Measurements from ENCODE around the gene TAF3.

The TAF3 gene

DNA sequence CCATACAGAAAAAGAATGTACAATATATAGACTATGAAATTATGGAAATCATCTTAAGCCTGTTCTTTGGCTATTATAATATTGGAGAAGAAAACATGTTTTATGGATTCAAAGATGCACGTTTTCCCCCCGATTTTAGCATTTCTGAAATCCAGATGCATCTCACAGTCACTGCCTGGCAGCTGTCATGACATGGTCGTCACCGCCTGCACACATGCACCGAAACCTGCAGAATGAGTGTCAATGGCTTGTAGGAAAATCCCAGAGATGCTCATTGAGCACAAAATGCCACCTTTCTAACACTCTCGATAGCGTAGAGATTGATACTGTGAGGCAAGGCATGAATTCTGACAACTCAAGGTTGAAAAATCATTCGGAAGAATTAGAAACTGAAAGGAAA lies 115.5 kb downstream of the TAF3 start:
- no peak for DNase-seq (ENCODE audit: low read depth)

DNA sequence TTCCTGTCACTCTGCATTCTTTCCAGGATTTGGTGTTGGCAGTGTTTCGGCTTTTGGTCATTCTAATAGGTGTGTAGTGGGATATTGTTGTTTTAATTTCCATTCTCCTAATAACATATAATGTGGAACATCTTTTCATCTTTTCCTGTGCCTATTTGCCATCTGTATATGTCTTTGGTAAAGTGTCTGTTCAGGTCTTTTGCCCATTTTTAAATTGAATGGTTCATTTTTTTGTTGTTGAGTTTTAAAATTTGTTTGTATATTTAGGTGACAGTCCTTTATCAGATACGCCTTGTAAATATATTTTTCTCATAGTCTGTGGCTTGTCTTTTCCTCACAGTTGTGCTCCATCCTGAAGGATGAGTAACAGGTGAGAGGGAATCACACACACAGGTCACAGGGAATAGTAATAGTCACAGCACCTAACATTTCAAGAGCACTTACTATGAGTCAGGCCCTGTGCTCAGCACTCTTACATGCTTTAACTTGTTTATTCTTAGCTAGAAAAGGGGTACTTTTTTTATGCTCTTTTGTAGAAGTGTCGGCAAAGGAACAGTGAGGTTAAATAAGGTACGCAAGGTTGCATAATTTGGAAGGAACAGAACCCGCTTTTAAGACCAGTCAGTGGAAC lies 119.1 kb downstream of the TAF3 start:
- DNase-seq (ENCODE audit: low read depth): no peak

DNA sequence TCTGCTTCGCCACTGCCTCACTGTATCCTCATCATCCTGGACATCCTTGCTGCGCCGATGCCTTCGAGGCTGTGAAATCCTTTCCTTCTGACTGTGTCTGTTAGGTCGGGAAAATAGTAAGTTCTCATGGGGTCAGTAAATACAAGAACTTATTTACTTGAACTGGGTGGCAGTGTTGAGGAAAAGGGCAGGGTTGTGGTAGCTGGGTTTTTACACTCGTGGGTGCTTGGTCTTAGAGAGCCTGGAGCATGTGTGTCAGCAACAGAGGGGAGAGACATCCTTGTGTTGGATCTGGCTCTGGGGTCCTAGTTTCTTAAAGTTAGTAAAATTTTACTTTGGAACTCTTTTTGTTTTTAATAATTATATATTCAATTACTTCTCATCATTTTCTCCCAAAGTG lies 123.3 kb downstream of the TAF3 start:
- DNase-seq (ENCODE audit: low read depth): no peak

DNA sequence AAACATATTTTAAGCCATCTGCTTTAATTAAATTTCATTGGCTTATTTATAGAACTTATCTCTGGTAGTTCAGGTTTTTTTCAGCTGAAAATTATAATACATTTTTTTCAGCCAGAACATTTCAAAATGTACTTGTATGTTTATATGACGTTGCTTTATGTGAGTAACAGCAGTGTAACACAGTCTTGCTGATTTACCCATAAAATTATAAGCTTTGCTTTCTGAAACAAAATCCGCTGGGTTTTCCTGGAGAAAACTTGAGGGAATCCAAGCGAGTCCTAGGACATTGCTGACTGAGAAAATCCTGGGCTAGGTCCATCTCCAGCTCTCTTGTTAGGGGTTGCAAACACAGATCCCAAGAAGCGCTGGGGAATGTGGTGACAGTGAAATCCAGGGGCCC lies 124.0 kb downstream of the TAF3 start:
- no peak for DNase-seq (ENCODE audit: low read depth)

DNA sequence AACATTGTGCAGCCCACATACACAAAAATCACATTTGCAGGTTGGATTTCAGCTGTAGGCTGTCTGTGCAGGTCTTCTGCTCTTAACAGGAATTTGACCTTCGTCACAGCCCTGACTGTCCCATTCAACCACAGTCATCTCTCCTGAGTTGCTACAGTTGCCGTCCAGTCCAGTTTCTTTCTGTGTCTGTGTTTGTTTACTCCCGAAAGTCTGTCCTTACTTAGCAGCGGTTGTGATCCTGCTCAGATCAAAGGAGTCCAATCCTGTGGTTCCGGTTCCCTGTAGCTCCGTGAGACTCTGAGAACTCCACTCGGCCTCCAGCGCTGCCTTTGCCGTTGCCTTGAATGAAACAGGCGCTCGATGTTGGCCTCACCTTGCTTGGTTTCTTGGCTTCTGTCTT lies 124.6 kb downstream of the TAF3 start:
- no peak for DNase-seq (ENCODE audit: low read depth)

DNA sequence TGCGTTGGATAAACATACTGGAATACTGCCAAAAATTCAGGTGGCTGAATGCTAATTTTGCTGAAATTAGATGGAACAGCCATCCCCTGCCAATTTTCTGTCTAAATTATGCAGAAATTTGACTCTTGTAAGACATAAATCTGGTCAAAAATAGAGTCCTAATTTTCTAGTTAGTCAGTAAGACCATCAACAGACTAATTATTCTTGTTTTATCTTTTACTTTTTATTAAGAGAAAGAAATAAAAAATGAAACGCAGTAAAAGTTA lies 125.8 kb downstream of the TAF3 start:
- DNase-seq (ENCODE audit: low read depth): no peak

DNA sequence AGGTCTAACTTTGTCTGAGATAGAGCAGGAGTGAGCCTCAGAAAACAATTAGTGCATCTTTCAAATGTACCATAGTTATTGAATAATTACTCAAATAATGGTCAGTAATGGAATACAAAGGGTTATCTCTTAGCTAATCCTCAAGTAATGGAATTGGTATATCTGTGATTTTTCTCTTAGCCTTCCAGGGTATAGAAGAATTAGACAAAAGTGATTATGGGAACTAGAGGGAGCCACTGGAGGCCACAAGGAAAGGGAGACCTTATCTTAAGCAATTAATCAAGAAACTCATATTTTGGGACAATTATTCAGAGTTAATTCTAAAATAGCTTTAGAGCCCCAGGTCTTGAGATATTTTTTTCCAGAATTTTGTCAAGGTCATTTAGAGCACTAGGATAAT lies 126.2 kb downstream of the TAF3 start:
- no peak for DNase-seq (ENCODE audit: low read depth)

DNA sequence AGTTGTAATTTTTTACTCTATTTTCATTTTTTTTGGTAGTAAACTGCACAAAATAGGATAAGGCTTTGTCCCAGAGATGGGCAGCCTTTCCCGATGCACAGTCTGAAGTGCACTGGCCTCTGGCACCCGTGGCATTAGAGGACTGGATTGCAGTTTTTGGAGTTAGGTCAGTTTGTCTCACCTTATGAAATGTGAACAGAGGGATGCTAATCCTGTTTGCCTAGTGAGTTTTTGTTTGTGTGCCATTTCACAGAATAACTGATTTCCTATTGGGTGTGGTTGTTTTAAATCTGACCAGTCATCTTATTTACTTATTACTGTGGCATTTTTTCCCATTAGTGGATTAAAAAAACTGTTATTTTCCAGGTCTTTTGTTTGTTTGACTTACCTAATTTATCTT lies 126.7 kb downstream of the TAF3 start:
- no peak for DNase-seq (ENCODE audit: low read depth)

DNA sequence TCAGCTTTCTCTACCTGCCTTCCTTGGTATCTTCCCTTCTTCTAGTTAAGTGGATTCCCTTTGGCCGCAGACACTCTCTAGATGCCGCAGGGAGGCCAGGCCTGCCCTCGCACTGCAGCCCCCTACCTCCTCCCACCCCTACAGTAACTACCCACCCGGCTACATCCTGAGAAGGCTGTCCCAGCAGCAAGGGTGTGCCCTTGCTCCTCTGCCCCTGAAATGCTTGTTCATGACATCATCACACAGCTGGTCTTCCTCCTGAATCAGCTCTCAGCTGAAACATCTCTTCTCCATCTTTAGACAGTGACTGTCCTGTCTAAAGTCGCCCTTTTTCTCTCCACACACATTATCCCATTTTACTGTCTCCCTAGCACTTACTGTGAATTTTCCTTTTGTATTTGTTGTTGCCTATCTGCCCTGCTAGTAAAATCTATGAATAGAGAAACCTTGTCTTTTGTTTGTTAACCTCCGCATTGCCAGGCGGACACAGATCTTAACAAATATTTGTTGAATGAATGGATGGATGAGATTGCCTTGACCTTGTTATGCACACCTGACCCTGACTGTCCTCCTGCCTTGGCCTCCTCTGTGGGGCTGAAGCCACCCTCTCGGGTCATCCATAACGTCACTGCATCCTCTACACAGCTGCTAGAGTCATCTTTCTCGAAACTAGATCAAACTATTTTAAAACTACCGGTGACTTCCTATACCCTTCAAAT lies 127.3 kb downstream of the TAF3 start:
- DNase-seq (ENCODE audit: low read depth): no peak

DNA sequence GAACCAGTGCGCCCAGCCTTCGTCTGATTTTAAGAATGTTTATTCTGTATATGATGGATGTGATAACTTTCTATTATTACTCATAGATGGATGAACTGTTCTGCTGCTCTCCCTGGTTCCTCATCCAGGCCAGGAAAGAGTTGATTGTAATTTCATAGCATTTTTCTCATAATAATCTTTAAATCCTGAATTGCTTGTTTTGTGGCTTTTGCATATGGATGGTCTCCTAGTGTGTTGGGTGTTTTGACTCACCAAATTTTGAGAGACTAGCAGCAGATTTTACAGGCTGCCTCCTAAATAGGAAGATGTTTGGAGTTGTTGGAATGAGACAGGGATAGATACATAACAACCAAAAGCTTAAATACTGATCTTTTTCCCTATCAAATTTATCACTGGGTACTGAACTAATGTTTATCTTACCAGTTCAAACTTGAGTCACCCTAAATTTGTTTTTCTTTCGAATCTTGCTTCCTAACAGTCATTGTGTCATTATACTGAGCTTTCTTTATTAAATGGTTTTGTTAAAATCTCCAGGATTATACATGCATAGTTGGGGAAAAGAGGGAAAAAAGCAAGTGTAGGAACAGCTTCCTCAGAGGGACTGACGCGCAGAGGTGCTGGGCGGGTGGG lies 130.2 kb downstream of the TAF3 start:
- DNase-seq (ENCODE audit: low read depth): no peak

DNA sequence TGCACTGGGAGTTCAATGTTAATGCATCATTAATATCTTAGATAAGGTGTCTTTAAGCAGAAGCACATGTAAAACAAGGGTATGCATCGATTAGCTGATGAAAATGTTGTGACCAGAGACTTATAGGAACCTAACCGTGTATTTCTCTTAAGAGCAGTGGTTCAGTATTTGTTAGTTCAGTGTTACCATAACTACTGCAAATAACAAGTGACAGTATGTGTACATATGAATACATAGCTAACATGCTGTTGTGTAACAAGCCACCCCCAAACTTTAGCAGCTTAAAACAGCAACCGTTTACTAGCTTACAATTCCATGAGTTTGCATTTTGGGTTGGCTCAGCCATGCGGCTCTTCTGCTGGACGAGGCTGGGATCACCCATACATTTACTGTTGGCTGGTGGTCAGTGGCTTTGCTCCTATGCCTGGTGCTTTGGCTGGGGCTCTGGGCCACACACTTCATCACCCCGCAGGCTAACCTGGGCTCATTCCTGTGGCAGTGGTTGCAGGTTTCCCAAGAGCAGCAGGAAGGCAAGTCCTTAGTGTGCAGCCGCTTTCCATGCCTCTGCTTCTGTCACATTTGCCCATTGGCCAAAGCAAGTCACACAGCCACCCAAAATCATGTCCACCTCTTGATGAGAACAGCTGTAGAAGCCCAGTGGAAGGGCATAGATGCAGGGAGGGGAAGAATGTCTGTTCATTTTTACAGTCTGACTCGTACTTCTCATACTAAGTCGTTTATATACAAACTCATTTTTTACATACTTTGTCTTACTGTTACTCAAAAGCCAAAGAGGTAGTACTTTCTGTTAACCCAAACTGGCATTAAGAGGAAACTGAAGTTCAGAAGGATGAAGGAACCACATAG lies 132.9 kb downstream of the TAF3 start:
- no peak for DNase-seq (ENCODE audit: low read depth)

DNA sequence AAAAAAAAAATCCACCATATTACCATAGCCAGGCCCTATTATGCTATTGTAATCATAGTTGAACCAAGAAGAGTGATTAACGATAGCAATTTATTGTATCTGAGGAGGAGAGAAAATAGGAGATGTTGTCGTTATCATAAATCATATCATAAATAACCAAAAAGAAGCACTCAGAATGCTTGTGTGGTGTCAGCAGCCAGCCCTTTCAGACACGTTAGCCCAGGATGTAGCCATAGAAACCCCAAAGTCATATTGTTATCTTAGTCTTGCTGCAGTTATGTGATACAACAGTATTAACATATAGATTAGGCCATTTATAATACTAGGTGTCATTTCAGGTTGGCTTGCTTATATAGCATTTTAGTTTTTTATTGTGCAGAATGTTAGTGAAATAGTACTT lies 134.0 kb downstream of the TAF3 start:
- DNase-seq (ENCODE audit: low read depth): no peak

DNA sequence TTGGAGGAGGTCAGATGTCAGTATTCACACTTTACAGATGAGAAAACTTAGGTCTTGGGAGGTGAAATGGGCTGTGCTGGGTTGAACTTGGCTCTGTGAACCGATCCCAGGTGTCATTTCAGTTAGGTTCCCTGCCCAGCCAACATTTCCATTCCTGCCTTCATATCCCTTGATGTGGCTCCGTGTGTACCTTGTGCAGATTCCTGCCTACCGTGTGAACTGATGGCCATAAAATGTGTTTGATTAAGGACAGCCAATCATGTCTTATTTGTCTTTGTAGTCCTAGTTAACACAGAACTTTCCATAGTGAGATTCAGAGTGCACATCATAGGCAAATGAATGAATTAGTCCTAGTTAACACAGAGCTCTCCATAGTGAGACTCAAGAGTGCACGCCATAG lies 135.1 kb downstream of the TAF3 start:
- no peak for DNase-seq (ENCODE audit: low read depth)

DNA sequence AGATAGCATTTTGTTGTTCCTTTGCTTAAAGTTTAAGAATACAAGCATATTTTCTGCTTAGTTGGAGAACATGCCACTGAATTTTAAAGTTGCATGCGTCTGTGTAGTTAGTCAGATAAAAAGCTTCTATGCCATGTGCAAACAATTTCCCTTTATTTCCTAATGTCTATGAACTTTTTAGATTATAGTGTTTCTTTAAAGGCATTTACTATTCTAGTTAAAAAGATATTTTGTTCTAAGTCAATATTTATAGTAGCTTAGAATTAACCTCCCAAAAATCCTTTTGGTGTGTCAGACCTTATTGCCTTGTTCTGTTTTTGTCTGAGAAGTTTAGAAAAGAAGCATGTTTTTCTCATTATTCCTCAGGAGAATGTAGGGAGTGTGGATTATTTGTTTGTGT lies 137.1 kb downstream of the TAF3 start:
- DNase-seq (ENCODE audit: low read depth): no peak

DNA sequence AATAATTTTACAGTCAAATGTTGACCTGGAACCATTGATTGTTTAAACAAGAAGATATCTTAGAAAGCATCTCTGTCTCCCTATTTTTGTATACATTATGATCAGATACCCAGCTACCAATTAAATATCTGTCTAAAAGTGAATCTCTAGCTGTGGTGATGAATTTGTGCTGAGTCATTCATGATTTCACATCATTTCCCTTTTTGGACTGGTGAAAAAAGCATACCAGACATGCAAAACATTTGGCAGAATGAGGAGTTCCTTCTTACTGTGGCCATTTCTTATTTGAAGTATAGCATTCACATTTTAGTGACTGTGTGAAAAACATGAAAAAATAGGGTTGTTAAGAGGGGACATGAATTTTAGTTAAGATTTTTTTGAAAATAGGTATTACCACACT lies 138.2 kb downstream of the TAF3 start:
- no peak for DNase-seq (ENCODE audit: low read depth)

DNA sequence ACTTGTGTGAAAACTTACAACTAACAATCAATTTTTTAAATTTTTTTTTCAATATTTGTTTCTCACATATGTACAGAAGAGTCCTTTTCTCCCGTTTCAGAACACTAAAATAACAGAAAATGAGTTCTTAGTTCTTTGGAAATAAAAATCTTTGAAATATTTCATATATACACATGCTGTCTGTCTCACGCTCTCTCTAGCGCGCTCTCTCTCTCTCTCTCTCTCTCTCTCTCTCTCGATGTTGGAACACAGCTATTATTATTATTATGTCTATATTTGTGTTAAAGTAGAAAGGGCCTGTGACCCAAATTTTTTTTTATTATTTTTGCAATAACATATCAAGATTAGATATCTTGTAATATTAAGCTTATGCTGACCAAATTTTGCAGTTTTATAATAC lies 139.3 kb downstream of the TAF3 start:
- DNase-seq (ENCODE audit: low read depth): no peak

DNA sequence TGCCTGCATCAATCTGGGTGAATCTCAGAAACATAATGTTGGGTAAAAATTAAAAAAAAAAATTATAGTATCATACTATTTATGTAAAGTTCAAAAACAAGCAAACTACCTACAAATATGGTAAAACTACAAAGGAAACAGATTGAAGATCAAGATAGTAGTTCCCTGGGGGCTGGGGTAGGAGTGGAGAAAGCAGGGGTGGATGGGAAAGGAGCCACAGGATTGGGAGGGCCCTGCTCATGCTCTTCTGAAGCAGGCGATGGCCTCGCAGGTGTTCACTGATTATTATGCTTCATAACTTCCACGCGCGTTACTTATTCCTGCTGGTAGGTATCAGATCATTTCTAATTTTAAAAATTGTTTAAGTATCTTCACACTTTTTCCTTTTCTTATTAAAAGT lies 140.1 kb downstream of the TAF3 start:
- no peak for DNase-seq (ENCODE audit: low read depth)

DNA sequence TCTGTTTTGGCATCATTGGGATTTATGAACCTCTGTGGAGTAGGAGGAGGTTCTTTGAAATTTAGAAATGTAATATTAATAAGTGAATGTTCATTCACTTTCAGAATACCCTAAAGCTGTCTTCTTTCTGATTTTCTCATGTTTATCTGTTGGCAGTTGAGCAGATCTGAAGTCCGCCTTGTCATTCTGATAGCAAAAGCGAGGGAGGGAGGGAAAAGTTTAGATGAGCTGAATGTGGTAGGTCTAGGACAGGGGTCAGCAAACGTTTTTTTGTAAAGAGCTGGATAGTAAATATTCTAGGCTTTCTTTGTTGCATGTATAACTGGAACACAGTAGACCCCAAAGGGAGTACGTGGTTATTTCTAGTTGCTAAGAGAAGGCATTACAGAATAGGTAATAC lies 141.8 kb downstream of the TAF3 start:
- DNase-seq (ENCODE audit: low read depth): no peak

DNA sequence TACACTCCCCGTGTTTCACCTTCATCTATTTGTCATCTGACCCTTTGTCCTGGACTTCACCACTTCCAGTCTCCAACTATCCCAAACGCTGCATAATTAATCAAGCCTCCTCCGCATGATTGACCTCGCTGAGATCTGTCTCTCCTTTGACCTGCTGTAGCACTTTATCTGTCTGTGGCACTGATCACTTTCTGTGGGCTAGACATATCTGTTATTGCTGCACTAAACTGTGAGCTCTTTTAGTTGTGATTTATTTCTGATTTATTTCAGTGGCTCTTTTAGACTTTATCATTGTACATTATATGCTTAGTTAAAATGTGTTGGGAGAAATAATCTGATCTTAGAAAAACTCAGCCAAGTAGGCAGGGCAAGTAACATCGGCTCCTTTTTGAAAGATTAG lies 144.3 kb downstream of the TAF3 start:
- DNase-seq (ENCODE audit: low read depth): no peak

DNA sequence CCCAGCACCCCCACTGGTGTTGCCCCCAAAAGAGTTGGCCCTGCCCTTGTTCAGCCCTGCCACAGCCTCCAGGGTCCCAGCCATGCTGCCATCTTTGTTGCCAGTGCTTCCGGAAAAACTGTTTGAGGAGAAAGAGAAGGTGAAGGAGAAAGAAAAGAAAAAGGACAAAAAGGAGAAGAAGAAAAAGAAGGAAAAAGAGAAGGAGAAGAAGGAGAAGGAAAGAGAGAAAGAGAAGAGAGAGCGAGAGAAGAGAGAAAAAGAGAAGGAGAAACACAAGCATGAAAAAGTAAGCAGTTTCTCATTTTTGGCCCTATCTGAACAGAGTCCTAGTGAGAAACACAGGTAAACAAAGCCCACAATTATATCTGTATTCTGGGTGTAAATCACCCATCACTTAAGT lies 147.2 kb downstream of the TAF3 start:
- no peak for DNase-seq (ENCODE audit: low read depth)

DNA sequence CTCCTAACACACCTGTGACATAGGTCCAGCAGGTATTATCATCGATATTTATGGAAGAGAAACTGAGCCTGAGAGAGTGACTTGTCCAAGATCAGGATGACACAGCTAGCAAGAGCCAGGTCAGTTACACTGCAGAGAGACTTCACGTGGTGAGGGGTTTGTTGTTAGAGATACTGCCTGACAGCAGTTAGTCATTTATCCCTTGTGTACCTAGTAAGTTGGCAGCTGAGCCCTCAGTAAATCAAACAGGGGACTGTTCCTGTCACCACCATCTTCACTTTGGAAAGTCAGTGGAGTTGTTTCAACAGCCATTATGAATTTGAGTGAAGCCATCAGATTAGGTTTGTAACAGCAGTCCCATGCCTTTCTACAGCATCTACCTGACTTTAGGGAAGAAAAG lies 148.7 kb downstream of the TAF3 start:
- DNase-seq (ENCODE audit: low read depth): no peak

DNA sequence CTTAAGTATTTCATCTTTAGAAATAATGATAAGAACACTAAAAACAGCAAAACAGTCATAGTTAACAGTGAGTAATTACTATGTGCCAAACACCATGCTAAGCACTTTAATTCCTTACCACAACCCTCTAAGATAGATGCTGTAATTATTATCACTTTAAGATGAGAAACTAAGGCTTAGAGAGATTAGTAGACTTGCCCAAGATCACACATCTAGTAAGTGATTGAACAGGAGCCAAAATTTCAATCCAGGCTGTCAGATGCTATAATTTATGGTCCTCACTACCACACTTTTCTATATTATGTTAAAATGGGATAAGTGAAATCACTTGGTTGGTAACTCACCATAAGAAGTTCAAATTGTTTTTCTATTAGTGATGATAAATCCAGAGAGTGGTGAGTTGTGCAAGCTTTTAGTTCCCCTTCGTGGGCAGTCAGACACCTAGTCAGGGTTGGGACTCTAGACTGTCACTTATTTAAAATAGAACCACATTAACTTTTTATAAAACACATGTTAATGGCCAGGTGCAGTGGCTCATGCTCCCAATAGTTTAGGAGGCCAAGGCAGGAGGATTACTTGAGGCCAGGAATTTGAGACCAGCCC lies 150.3 kb downstream of the TAF3 start:
- DNase-seq (ENCODE audit: low read depth): no peak

DNA sequence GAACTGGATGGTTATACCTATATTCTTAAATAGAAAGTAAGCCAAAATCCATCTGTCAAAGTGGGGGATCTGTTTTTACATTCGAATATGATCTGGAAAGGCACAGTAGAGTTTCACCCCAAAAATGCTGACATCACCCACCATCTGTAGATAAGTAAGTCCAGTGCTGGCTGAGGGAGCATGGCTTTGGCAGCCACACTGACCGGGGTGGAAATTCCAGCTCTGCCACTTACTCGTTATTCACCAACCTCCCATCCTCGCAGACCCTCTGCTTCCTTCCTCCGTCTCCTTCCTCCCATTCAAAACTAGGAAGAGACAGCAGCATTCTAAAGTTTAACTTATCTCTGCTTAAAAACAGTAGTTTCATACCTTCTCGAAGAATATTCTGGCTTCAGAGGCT lies 151.3 kb downstream of the TAF3 start:
- DNase-seq (ENCODE audit: low read depth): no peak

Data from stimulated activated CD8-positive, alpha-beta memory T cell treated with anti-CD3 and anti-CD28 coated beads, Interleukin-12 subunit alpha, Interleukin-12 subunit beta, amount 100 ng/mL, for 1 hour (primary cell).